Central memory CD4-positive, alpha-beta T cell (primary cell): ENCODE measurements around the gene GDF11.

Experiments
- DNase-seq: peaks from one replicate; pipeline ENCODE4 v3.0.0; 2022

Gene GDF11

GRCh38 chr12:55724226-55724939, 18.5 kb upstream of the GDF11 start:
- DNase-seq, result peak; percentile 51

DNA sequence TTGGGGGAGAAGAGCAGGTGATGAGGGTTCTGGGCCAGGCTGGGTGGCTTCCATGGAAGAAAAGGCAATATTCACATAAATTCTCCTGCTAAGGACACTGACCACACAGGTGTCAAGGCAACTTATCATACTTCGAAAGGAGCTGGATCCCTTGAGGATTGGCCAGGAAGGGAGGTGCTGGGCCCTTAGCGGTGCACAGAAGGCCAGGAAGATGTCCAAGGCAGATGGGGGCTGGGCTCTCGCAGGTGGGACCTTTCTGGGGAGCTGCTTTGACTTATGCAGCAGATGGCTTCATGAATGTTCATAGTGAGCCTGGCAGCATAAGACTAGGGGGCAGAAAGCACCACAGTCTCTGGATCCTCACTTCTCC, 18.0 kb upstream of the GDF11 start:
- no peak for DNase-seq

- no peak for DNase-seq
These were observed 17.4 kb upstream of the GDF11 start for GRCh38 chr12:55725556-55725955.

DNA sequence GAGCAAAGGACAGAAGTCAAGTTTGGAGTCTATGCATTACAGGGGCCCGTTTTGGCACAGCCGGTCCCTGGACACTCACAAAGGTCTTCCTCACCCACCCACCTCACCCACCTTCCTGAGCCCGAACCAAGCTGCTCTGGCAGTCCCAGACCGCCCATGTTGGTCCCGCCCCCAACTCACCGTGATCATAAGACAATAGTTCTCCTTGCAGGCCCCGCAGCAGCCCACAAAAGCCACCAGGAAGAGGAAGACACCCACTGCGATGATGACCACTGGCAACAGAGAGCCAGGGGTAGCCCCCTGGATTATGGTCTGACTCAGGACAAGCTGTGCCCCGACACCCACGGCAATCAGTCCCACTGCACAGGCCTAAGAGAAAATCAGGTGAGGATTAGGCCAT, 16.0 kb upstream of the GDF11 start:
- no peak for DNase-seq

DNA sequence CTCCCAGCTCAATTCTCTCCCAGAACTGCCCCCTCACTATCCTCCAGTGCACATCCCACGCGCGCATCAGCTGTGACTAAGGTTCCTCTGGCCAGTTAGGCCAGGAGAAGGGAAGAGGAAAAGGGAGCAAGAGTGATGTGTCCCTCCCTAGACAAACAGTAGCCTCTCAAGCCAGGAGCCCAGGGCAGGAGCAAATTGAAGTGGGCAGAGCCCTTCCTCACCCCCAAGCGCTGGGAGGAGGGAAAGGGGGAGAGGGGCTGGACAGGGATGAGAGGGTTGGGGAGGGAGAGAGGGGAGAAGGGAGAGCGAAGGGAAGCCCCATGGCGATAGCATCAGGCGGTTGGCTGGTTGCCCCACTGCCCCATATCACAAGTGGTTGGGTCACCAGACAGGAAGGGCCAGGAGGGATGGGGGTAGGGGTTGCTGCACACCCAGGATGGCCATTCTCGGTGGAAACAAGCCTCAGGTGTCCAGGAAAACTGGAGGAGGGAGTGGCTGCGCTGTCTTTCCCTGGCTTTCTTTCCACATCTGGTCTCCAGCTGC, 15.2 kb upstream of the GDF11 start:
- no peak for DNase-seq

DNA sequence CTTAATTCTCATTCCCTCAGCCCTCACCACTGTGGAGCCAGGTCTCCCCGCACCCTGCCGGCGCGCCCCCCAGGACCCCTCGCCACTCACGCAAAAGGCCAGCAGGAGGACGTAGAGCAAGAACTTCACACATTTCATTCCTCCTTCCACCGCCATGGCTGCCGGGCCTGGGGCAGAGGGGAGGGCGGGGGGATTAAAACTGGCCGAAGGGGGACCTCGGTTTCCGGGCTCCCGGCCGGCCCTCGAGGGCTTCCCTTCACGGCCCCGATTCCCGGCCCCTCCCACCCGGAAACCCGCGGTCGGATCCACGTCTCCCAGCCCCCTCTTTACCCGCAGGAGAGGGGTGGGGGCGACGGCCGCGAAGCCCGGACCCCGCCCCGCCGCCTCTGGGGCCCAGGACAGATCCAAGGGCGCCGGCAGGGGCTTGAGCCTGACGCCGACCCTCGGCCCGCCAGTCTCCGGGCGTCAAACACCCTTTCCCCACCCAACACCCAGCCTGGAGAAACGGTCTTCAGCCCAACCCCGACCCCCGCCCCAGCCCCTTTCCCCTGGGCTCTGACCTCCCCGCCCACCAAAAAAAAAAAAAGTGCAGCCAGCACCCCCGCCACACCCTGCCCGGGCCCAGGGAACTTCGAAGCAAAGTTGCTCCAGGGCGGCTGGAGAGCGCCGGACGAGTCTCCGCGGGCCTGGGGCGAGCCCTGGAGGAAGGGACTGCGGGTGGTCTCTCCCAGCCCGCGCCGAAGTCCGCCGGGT, 14.6 kb upstream of the GDF11 start:
- no peak for DNase-seq

GRCh38 chr12:55728939-55729818, 13.7 kb upstream of the GDF11 start, which contains the start of gene CD63:
Gene CD63, minus strand, starts transcription at chr12:55729009. Its CDS starts 668 bp downstream, at chr12:55728341.
- DNase-seq, result peak; percentile 36

DNA sequence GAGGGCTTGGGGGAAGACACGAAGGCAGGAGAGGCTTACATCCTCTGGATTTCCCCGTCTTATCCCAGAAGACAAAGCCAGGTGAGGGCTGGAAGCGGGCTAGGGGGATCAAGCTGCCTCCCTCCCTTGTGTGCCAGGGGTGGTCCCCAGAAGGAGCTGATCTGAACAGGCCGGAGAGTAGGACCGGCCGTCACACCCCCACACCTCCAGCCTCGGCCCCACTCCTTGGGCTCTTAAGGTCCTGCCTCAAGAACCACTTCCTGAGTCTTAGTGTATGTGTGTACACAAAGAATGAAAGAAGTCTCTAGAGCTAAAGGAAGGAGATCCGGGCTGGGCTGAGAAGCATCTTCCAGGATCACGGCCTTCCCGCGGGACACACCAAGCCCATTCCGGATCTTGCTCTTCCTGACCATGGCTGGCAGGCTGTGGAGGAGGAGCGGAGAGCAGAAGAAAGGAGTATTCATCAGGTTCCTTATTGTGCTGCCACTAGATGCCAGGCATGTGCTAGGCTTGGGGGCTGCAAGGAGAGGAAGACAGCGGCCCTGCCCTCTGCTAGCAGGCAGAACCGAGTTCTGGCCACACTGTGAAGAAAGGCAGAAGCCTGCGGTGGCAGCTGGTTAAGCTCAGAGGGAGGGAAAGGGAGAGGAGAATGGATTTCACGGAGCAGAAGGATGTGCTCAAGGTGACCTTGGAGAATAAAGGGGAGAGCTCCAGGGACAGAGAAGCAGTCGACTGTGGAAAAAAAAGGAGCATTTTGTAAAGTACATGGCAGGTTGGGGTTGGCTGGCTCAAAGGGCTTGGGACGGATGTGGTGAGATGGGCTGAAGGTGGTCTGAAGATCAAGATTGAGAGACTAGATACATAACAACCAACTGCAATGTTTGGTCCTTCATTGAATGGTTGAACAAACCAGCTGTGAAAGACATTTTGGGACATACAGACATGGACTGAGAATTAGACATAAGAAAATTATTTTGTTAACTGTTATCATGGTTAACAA, 12.8 kb upstream of the GDF11 start:
- DNase-seq, result peak; percentile 23

GRCh38 chr12:55732288-55732687, 10.6 kb upstream of the GDF11 start:
- no peak for DNase-seq

GRCh38 chr12:55733021-55733555, 9.8 kb upstream of the GDF11 start:
- no peak for DNase-seq

GRCh38 chr12:55733858-55734257, 9.1 kb upstream of the GDF11 start:
- DNase-seq, result no peak

- DNase-seq, result no peak
These were observed 8.3 kb upstream of the GDF11 start for GRCh38 chr12:55734595-55734994.

GRCh38 chr12:55736076-55736475, 6.8 kb upstream of the GDF11 start:
- DNase-seq, result no peak

DNA sequence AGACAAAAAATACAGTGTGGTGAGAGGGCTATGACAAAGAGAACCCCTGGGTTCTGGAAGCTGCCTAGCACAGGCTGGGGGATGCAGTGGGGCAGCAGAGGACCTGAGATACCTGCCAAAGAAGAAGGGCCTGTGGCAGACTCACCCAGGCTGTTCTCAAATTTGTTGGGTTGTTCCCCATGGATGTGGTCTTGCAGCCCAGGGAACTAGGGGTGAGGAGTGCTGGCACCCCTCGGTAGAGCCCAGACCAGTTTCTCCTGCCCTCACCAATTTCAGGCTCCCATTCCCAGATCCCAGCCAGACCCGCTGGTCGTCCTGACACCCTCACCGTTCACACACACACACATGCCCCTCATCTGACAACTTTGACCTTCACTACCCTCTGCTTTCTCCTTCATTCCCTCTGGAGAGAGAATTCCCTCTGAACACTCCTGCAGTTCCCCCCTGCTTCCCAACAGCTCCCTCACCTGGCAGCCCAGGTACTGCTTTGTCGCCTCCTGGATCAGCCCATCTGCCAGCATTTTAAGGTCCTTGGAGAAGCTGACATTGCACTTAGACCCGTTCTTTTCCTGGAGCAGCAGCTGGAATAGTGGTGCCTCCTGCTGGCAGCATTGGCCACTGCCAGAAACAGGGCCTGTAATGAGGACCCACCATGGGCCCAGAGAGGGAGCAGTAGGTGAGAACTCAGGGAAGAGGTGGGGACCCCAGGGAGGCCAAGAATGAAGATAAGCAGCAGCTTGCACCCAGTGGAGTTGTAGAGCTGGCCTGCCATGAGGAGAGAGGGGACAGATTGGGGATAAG, 5.9 kb upstream of the GDF11 start:
- DNase-seq, result peak; percentile 41

- DNase-seq, result no peak
These were observed 5.3 kb upstream of the GDF11 start for GRCh38 chr12:55737581-55738122.

- peak; percentile 78 for DNase-seq
These were observed 4.5 kb upstream of the GDF11 start for GRCh38 chr12:55738123-55739024.

GRCh38 chr12:55739025-55739378, 3.9 kb upstream of the GDF11 start:
- DNase-seq, result no peak

GRCh38 chr12:55741931-55742680, 816 bp upstream of the GDF11 start:
- DNase-seq, result no peak
